RCC 7860 (cell line): ENCODE measurements around the gene METTL16.

Source experiments
- DNase-seq: peaks from one replicate; pipeline ENCODE4 v3.0.0-alpha.2; 2015; ENCODE audit warnings: low spot score
- FAIRE-seq: peaks from 2 replicates; lab custom pipeline; 2012; peaks lifted over from hg19 to GRCh38; lab: Jason Lieb, UNC

Gene METTL16

DNA sequence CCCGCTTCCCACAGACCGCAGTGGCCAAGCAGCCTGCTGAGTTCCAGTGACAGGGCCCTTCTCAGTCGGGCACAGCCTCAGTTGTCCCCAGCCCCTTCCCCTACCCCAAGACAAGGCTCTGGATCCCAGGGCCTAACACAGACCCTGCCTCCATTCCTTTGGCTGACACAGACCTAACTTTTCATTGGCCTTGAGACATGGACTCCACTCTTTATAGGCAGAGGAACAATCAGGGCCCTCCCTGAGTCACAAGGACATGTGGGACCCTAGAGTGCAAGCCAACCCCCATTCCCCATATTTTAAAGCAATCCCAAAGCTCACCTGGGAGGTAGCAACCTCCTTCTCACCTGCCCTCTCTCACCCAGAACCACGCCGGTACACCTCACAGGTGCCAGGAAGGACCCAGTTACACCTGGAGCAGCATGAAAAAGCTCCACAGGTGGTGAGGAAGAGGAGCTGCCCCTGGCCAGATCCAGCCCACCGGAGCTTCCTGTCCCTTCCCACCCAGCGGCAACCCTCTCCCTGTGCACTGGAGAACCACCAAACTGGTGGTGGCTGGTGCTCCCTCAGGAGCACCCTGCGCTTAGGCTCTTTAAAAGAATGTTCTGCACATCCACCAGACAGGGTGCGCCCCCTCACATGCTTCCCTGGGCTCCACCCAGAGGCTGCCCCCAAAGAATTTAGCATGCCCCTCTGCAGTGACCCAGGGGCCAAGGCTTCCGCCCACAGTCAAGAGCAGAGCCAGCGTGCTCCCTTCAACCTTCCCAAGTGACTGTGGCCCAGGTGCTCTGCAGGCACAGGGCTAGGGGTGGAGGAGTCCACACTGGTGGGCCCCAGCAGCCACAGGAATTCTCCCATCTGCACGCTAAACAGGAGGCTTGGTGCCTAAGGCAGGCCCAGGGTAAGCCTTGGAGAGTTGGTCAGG lies 114.2 kb downstream of the METTL16 start:
- FAIRE-seq, result no peak

GRCh38 chr17:2396568-2397246 lies 115.0 kb downstream of the METTL16 start:
- DNase-seq, result peak; percentile 90
- peak; percentile 86 for FAIRE-seq

More for the DNA sequence above, 114.2 kb downstream of the METTL16 start:
- DNase-seq, result no peak

- FAIRE-seq (no peak), DNase-seq (no peak)
Measured at GRCh38 chr17:2396192-2396567, 115.5 kb downstream of the METTL16 start.

DNA sequence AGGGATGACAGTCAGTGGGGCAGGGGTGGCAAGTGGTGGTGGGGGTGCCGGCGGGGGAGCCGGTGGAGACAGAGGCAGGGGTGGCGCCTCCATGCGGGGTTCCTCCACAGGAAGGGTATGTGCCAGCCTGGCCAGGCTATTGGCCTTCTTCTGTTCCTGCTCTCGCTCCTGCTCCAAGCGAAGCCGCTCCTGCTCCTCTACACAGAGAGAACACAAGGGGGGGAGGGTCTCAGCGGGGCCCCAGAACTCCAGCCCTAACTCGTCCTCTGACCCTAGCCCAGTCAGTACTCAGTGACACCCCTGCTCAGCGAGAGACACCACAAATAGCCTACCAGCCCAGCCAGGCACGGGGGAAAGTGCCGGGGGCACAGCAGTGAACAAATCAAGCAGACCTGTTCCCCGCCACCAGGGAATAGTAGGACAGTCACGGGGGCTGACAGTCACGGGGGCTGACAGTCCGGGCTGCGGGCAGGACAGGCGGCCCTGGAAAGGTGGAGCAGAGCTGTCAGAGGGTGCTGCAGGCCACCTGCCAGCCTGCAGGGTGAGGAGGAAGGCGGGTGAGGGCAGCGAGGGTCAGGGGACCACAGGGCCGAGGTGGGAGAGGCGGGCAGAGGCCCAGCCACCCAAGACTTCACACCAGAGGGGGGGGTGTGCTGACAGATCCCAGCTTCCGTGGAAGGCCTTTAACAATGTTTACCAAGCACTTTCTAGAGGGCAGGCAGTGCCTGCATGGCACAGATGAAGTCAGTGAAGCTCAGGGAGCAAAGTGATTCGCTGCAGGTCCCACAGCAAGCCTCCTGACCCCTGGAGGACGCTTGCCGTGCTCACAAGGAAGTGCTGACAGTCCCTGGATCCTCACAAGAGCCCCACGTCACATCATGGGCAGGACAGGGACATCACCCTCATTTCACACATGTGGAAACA lies 116.2 kb downstream of the METTL16 start:
- DNase-seq, result peak; percentile 42

GRCh38 chr17:2394775-2395201 lies 116.9 kb downstream of the METTL16 start:
- no peak for FAIRE-seq

More for the DNA sequence above, 116.2 kb downstream of the METTL16 start:
- FAIRE-seq, result no peak

GRCh38 chr17:2393954-2394749 lies 117.5 kb downstream of the METTL16 start:
- FAIRE-seq (no peak), DNase-seq (no peak)

More at GRCh38 chr17:2394775-2395201, 116.9 kb downstream of the METTL16 start:
- no peak for DNase-seq

DNA sequence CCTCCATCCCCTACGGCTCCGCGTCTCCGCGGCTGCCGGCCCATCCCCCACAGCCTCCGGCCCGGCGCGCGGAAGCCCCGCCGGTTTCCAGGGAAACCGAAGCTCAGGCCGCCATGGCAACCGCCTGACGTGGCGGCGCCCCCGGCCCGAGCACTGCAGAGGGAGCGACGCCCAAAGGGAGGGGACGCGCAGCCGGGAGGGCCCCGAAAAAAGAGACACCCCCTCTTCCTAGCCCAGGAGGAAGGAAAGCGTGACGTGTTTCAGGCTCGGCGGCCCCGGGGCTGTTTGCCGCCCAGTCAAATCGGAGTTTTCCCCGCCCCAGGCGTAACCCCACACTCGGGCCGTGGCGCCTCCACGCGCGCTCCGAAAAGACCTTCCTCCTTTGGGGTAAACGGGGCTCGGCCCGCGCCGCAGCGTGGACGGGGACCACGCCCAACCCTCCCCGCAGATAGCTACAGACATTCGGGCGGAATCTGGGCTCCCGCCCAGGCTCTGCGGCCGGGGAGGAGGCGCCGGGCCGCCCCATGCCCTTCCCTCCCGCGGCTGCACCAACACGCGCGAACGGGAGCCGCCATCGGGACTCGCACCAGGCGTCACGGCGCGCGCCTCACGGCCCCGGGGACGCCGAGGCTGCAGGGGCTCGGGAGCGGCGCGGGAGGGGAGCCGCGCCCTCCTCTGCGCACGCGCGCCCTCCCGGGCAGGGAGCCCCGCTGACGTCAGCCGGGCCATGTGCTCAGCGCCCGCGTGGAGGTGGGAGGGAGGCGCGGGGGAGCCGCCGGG lies 118.3 kb downstream of the METTL16 start:
- no peak for FAIRE-seq
- DNase-seq, result peak; percentile 69

- DNase-seq (peak; percentile 93), FAIRE-seq (no peak)
Measured at GRCh38 chr17:2392252-2393173, 119.2 kb downstream of the METTL16 start.

DNA sequence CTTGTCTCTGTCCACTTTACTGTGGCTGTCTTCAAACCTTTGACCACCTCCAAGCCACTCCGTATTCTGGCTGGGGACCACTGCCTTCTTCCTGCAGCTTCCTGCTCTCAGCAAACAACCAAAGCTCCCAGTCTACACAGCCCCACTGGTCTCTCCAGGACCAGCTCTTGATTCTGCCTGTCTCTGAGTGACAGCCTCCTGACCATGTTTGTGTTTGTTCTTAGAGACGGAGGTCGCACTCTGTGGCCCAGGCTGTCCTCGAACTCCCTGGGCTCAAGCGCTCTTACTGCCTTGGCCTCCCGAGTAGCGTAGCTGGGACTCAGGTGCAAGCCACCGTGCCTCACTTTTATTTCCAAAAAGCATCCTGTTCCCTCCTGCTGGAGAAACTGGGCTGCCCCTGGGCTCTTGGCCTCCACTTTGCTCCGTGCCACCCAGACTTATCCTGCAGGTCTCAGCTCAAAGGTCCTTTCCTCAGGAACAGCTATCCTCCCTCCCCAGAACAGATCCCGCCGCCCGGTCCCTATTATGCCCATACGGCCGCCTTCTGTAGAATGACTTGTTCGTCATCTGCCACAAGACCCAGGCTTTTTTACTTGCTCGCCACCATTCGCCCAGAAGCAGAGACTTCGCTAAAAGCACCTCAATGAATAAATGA lies 120.0 kb downstream of the METTL16 start:
- FAIRE-seq, result no peak
- DNase-seq, result no peak

DNA sequence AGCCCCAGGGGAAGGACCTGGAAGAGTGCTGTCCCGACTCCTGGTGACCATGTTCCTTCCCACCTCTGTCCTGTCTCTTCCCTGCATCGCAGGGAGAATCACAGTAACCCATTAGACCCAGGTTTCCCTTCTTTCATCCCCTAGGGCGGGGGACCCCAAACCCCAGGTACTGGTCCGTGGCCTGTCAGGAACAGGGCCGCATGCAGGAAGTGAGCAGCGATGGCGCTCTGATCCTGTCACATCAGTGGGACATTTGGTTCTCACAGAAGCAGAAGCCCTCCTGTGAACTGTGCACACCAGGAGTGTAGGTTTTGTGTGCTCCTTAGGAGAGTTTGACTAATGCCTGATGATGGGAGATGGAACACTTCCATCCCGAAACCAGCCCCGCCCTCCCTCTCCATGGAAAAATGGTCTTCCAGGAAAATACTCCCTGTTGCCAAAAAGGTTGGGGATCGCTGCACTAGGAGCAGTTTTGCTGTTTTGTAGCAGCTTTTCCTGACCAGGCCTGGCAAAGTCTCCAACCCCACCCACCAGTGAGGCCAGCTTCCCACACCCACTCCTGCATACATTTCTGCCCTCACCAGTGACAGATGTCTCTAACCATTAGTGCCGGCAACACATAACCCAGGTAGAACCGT lies 121.4 kb downstream of the METTL16 start:
- DNase-seq, result no peak
- no peak for FAIRE-seq

DNA sequence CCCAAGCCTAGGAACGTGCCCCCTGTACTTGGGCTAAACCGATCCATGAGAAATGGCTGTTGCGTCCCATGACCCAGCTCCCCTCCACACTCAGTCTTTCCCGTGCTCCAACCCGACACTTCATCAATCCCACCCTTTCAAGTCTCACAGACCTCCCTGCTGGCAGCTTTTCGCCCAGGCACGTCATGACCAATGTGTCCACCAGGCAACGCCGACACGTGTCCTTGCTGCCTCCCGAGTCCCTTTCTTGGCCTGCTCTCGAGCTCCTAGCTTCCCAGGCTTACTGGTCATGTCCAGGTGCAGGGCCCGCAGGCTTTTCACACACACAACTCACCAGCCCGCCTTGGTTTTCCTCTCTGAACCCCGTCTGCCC lies 123.0 kb downstream of the METTL16 start:
- no peak for FAIRE-seq
- DNase-seq, result no peak

DNA sequence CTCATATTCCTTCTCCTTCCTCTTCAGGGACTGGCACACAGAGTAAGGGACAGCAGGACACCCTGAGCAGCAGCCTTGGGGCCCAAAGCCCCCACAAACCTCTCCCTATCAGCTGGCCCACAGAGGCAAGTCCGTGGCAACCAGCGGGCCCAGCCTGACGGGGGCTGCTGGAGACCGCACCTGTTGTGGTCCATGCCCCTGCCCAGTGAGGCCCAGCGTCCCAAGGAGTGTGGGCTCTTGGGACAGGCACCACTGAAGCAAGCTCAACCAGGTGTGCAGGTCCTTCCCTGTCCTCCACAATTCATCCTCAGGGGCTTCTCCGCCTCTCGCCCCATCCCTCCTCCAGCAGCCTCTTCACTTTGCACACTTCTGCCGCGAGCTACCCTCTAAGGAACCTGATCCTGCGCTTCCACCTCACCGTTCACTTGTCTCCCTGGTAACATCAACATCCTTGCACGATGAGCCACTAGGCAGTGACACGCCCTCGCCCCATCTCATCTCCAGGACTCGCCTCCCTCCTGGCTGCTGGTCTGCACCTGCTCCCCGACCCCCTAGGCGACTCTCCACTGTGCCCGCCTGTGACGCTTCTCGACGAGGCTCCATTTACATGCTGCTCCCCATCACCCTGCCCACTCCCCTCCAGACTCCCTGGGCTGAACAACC lies 123.5 kb downstream of the METTL16 start:
- DNase-seq, result no peak
- FAIRE-seq, result no peak

GRCh38 chr17:2387086-2388019 lies 124.3 kb downstream of the METTL16 start:
- DNase-seq, result no peak
- FAIRE-seq, result no peak

DNA sequence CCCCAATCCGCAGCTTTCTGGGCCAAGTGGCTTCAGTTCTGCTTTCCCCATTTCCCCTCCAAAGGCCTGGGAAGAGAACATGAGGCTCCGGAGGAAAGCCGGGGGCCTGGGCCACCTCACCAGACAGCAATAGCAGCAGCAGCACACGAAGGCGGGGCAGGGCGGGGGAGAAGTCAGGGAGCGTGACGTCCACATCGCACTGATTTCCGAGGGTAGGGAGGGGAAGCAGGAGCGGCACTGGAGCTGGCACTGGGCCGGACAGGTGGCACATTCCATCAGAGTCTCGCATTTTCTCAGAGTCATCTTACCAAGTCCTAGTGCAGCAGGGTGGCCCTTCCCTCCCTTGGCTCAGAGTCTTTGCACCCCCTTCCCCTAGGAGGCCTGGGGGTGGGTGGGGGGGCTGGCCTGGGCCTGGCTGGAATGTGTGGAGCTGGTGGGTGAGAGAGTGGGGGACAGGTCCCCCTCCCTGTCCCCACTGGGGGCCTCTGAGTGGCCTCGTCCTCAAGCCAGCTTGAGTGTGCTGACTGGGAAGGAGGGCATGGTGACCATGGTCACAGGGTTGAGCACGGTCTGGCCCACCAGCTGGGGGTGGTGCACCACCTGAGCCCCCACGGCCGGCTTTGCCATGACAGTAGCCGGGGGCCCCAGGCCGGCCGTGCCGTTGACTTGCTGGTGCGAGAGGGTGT lies 125.1 kb downstream of the METTL16 start:
- FAIRE-seq (no peak), DNase-seq (no peak)
